Adrenal gland (tissue), 5 donors: ENCODE data around the gene NBPF6.

Experiments used
- CTCF ChIP-seq, 6 experiments: fragments of 450-650 bp in 4 of 6; fragments of 200-600 bp in 2 of 6; sonication (generic) in 1 of 6; IDR thresholded peaks; 1 replicate in 5 of 6; 2 replicates in 1 of 6; pipeline versions ENCODE4 v1.5.1 to v1.8.0; 2016 to 2021; ENCODE audit warnings: antibody characterized with exemption in 6 of 6, mild to moderate bottlenecking in 2 of 6, moderate library complexity in 1 of 6
- POLR2A ChIP-seq, 2 donors: fragments of 450-650 bp; IDR thresholded peaks; one replicate each; pipeline ENCODE4 v1.6.1; 2017; ENCODE audit warnings: antibody characterized with exemption in 2 of 2, mild to moderate bottlenecking in 2 of 2, moderate library complexity in 1 of 2
- donor health status: DM: no; HTN: no; CAD: no.

- TF ChIP-seq CTCF (IDR thresholded peaks at IDR 0.05) (no peak), POLR2A (IDR thresholded peaks at IDR 0.05) (no peak)
Observed at GRCh38 chr1:108504447-108504846, 54.3 kb downstream of the NBPF6 start.
